HG03280 (cell line): Measurements from ENCODE around the gene SLC34A1.

Experiments used
- ATAC-seq: cut with Tn5 transposase; IDR thresholded peaks from one replicate; pipeline ENCODE4 v1.9.1; 2021; ENCODE audit warnings: mild to moderate bottlenecking, moderate library complexity; ENCODE audit not compliant: unreplicated experiment

Gene SLC34A1

GRCh38 chr5:177385720-177386119 lies 1.5 kb downstream of the SLC34A1 start:
- no peak for ATAC-seq

DNA sequence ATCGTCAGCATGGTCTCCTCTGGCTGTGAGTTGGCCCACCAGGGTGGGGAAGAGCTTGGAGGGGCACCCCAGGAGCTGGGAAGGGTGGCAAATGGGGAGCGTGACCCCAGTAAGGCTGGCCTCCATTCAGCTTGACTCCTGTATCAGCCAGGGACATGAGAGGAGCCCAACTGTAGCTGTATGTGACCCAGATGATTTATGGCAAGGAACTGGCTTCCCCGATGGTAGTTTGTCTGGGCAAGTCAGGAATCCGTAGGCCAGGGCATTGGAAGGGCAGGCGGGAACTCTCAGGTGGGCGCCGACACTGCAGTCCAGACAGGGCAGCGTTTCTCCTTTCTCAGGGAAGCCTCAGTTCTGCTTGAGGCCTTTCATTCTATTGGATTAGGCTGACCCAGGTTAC lies 2.3 kb downstream of the SLC34A1 start:
- no peak for ATAC-seq

DNA sequence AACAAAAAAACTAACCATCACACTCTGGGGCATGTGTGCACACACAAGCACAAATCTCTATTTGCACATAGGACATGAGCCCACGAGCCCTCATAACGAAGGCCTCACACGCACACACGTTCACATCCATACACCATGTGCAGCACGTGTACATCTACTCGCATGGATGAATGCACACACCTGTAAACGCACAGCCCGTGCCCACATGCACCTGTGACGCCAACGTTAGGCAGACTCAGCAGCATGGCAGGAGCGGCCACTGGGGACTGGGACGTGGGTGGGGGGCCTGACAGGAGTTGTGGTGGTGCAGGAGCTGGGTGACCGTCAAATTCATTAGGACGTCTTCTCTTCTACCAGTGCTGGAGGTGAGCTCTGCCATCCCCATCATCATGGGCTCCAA lies 3.2 kb downstream of the SLC34A1 start:
- ATAC-seq, result no peak

- no peak for ATAC-seq
Observed at GRCh38 chr5:177388521-177389052, 4.4 kb downstream of the SLC34A1 start.

DNA sequence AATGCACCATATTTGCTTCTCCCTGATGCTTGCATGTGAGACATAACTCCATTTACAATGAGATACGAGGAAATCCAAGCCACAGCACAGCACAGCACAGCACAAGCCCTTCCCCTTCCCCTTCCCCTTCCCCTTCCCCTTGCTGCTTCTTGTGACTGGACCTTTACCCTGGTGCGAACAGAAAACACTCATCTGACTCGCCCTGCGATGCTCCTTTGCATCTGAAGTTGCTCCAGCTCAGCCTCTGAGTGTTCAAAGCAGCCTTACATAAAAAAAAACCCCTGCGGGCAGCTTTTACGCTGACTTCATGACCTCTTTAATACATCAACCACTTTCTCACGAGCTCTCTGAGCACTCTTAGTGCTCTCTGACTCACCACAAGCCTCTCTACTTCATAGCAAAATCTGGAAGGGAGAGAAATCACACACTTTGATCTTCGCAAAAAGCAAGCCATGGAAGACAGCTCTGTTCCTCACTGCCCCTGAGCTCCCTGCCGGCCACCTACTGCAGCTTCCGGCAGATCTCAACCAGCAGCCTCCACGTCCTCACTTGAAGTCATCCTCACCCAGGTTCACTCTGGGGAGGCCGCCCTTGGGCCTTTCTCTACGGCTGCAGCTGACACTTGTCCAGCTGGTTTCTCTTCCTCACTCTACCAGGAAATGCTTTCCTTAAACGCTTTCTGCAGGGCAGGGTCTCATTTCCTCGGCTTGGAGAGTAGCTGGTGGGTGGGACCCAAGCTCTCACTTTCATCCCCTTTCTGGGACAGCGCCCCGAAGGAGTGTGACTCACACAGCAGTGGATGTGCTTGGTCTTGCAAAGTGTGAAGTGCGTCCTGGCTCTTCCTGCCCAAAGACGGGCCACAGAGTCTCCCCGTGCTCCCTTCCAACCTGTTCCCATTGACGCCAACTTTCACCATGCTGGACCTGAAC lies 5.3 kb downstream of the SLC34A1 start:
- peak; percentile 57 for ATAC-seq

DNA sequence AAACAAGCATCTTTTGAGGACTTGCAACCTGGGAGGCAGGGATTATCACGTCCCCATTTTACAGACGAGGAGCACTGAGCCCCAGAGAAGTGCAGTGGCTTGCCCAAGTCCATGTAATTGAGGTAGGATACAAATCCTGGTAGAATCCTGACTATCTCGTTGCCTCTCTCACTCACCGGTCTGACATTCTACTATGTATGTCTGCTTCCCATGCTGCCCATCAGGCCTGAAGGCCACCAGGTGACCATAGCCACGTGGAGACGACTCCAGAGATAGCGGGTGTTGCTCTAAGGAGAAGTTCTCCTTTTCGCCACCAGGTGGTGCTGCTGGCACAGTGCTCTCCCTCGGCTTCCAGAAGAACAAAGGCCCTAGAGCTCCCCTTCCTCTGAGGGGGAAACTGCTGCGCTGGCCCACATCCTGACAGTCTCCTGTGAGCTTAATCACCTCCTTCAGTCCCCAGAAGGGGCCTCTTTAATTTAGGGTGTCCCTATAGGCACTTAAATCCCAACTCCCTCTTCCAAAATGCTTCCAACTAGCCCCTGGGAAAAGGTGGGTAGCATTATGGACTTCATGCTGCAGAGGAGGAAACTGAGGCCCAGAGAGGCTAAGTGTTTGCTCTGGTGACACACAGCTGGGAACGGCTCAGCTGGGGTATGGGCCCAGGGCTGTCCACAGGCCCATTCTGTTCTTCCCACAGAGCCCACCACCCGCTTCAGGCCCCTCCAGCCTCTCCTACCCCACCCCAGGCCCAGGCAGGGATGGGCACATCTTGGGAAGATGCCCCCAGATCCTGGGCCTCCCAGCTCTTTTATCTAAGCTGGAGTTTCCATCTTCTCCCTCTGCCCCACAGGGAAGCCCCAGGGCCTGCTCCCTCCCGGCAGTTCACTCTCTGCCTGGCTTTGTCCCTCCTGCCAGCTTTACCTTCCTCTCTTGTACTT lies 6.4 kb downstream of the SLC34A1 start:
- peak; percentile 59 for ATAC-seq

DNA sequence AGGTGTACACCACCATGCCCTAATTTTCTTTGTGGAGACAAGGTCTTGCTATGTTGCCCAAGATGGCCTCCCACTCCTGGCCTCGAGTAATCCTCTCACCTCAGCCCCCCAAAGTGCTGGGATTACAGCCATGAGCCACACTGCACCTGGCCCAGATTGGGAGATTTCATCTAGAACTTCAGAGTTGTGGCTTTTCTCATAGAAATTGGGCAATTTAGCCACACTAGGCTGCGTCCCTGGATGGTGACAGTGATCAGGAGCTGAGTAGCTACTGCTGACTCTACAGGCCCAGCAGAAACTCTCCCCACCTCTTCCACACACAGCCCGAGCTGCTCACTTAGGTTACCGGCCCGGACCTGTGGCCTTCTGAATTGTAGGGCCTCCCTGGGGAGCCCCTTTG lies 8.5 kb downstream of the SLC34A1 start:
- ATAC-seq, result no peak

DNA sequence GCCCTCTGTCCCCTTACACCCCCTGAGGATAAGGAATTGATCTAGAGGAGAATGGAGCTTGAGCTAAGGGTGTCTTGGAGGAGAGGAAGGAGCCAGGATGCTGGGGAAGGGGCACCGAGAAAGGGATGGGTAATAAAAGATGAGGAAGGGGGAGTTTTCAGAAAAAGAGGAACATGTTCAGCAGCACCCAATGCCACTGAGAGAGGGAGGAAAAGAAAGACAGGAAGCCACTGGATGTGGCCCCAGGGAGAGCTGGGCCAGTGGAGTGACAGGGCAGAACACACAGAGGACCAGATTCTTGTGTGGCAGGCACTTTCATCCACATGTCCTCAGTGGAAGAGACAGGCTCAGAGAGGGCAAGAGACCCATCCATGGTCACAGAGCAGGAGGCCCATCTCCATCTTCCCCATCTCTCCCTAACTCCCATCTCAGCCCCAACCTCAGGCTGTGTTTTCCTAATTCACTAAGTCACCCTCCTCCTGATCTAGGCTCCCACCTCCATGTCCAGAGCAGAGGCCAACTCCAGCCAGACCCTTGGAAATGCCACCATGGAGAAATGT lies 9.1 kb downstream of the SLC34A1 start:
- ATAC-seq, result no peak

DNA sequence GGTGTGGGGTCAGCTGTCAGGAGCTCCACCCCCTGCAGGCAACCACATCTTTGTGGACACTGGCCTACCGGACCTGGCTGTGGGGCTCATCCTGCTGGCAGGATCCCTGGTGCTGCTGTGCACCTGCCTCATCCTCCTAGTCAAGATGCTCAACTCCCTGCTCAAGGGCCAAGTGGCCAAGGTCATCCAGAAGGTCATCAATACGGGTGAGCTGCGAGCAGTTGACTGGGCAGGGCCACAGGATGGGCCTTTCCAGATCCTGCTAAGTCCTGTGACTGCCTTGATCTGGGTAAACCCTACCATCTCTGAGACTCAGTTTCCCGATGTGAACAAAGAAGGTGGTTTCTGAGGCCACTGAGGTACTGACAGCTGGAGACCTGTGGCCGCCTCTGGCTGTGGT lies 9.8 kb downstream of the SLC34A1 start:
- ATAC-seq, result no peak

DNA sequence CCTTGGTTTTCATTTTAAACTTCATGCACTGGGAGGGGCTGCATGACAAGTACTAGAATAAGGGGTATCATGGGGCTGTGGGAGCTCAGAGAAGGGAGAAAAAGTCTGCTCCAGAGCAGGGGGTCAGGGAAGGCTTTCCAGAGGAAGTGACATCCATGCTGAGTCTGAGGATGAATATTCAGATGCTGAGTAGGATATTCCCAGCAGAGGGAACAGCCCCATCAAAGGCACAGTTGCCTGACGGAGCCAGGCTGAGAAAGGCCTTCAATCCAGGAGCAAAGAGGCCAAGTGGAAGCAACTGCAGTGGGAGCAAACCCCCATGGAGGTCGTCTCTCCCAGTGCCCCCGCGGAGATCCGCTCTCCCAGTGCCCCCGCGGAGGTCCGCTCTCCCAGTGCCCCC lies 11.8 kb downstream of the SLC34A1 start:
- no peak for ATAC-seq

- ATAC-seq, result no peak
Observed at GRCh38 chr5:177396807-177397206, 12.6 kb downstream of the SLC34A1 start.

GRCh38 chr5:177397875-177398390 lies 13.7 kb downstream of the SLC34A1 start:
- no peak for ATAC-seq

DNA sequence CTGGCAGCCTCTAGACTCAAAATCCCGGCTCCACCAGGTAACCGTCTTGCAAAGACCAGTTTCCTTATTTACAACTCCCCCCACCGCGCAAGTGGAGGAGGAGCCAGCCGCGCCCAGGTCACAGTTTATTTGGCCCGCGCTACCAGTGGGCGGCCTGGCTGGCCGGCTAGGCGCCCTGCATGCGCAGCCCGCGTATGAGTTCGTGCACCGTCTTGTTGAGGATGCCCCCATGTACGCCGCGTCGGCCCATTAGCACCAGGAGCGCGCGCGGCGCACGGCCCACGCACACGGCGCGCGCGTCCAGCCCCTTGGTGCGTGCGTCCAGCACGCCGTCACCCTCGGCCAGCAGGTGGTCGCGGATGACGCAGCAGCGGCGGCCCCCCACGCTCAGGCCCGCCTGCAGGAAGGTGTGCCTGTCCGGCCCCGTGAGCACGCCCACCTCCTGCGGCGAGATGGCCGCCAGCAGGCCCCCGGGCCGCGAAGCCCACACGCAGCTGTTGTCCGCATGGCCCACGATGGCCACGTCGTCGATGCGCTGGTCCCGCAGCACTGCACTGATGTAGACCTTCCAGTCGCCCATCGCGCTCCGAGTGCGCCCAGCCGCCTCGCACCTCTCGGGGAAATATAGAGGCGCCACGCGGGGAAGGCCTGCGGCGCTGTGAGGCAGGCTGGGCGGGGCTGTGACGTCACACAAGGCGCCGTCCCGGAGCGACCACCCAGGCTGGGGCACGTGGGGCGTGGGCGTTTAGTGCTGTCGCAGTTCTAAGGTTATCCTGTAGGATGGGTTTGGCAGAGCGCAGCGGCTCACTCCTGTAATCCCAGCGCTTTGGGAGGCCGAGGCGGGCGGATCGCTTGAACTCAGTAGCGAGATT lies 16.0 kb downstream of the SLC34A1 start, which contains the start of gene PFN3:
Gene PFN3, minus strand, starts transcription at position 665 of the 872 bp plus-strand sequence. Its CDS starts 85 bp downstream, at position 580.
- no peak for ATAC-seq

GRCh38 chr5:177402271-177403043 lies 18.2 kb downstream of the SLC34A1 start:
- no peak for ATAC-seq

DNA sequence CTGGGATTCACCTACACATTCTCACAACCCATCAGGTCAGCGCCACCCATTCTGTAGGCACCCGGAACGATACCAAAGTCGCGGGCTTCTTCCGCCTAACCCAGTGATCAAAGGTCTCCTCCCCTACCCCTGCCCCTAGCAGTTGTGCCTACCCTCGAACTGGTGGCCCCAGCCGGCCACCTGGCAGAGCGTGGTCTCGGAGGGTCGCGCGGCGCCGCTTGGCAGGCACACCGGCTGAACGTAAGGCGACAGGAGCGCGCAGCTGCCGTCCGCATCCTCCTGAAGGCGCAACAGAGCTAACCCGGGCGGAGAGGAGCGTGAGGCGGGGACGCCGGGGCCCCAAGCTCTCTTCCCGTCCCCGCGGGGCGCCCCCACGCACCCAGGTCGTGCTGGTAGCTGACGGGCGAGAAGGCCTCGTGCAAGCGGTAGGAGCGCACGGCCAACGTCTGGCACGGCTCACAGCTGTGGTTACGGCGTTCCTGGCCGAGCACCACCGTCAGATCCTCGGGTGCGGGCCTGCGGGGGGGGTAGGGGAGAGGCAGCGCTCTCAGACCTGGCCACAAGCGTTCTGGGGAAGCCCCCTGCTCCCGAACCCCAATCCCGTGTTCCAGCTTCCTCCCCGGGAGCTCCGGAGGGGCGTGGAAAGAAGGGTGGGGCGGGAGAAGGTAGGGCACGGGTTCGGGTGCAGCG lies 19.0 kb downstream of the SLC34A1 start:
- peak; percentile 17 for ATAC-seq

DNA sequence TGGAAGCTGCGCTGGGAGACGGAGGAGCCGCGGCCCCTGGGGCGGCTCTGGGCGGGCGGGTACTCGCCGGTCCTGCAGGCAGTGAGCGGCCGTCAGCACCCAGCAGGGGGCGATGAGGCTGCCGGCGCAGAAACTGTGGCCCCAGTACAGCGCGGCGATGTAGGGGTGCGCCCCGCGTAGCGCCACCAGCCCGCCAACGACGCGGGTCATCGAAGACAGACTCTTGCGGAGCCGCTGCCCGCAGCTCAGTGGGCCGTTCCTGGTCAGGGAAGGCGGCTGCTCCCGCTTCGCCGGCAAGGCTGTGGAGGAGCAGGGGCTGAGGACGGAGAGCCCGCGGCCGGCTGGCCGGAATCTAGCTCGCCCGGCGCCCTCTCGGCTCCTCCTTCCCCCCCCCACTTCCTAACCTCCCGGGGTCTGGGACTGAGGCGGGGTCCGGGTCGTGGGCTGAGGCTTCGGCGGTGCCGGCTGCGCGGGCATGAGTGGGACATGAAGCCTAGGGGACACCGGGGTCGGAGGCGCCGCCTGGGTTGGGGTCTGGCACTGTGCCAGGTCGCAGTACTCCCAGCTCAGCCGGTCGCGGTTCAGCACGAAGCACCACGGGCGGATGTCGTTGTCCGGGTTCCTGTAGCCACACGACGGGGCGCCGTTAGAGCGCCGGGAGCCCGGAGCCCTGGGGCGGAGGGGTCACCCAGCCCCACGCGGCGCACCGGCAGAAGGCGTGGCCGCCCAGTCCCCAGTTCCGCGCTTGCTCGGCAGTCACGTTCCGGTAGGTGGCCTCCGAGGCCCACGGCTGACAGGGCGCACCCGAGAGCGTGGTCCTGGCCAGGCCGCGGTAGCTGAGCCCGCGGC lies 19.8 kb downstream of the SLC34A1 start:
- ATAC-seq, result peak; percentile 82

DNA sequence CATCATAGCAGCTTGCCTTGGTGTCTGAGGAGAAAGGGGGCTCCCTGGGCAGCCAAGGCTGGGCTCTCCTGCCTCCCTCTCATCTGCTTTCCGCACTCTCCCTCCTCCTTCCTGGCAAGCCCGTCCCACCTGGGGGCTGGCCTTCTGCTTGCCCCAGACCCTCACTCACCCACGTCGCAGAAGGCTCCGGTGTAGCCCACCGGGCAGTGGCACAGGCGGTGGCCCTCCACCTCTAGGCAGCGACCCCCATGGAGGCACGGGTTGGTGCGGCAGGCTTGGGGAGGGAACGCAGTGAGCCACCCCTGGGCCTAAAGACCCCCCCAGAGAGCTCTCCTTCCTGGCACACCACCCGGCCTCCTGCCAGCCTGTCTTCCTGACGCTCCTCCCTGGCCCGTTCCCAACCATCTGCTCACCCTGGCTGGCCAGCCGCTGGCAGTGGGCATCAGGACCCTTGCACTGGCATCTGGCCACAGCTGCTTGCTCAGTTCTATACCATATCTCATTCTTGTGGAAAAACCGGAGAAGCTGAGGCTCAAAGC lies 20.5 kb downstream of the SLC34A1 start:
- no peak for ATAC-seq
